Esophagus muscularis mucosa (tissue), 4 donors: ENCODE measurements around the gene FAM181A.
A peak's percentile ranks its signal among the peaks of the same experiment; 100 is the strongest.

Experiments
- EP300 ChIP-seq: sonication (generic); formaldehyde crosslinking; IDR thresholded peaks from one replicate; pipeline ENCODE4 v1.6.1; 2017; ENCODE audit warnings: antibody characterized with exemption
- POLR2A ChIP-seq: fragments of 450-650 bp; IDR thresholded peaks from one replicate; pipeline ENCODE4 v1.6.1; 2017; ENCODE audit warnings: antibody characterized with exemption, moderate library complexity, mild to moderate bottlenecking, low read depth
- POLR2AphosphoS5 ChIP-seq, 2 donors: sonication (generic); formaldehyde crosslinking; IDR thresholded peaks; one replicate each; pipeline ENCODE4 v1.6.1; 2017; ENCODE audit warnings: antibody characterized with exemption in 2 of 2
- TF ChIP-seq, protein P1 (sequence below), 3 experiments: fragments of 200-600 bp in 2 of 3; fragments of 450-650 bp in 1 of 3; sonication (generic) in 2 of 3; IDR thresholded peaks; one replicate each; pipeline ENCODE4 v1.5.1; 2017 to 2019; ENCODE audit warnings: antibody characterized with exemption in 3 of 3, mild to moderate bottlenecking in 2 of 3, moderate library complexity in 1 of 3

DNA sequence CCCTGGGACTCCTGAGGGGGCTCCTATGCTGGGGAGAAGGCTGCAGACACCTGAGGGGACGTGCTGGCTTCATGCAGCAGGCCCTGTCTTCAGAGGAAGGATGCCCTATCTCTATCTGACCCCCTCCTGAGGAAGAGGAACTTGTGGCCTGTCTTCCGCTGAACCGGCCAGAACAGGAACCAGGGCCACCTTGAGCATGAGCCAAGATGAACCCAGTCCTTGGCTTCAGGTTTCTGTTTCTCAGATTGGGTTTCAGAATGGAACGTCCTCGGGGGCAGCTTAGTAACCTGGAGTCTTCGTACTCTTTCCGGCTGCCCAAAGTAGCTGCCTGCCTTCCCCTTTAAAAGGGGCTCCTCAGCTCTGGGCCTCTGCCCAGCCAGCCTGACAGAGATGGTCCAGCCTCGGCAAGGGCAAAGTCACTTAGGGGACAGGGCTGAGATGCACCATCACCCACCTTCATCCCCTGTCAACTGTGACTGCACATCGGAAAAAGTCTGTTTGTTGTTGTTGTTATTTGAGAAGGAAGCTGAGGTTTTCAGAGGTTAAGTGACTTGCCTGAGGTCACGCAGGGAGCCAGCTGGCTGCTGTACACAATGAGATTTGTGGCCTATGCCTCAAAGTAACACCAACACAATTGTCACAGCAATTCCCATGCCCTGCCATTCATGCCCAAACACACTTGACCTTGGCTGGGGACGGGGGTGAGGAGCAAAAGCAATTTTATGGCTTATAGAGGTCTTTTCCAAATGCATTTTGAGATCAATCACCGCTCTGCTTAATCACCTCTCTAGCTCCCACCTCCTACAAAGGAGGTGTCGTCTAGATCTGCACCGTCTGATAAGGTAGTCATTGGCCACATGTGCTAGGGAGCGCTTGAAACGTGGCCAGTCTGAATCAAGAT lies 35.8 kb downstream of the FAM181A start:
- TF ChIP-seq, protein P1, sequence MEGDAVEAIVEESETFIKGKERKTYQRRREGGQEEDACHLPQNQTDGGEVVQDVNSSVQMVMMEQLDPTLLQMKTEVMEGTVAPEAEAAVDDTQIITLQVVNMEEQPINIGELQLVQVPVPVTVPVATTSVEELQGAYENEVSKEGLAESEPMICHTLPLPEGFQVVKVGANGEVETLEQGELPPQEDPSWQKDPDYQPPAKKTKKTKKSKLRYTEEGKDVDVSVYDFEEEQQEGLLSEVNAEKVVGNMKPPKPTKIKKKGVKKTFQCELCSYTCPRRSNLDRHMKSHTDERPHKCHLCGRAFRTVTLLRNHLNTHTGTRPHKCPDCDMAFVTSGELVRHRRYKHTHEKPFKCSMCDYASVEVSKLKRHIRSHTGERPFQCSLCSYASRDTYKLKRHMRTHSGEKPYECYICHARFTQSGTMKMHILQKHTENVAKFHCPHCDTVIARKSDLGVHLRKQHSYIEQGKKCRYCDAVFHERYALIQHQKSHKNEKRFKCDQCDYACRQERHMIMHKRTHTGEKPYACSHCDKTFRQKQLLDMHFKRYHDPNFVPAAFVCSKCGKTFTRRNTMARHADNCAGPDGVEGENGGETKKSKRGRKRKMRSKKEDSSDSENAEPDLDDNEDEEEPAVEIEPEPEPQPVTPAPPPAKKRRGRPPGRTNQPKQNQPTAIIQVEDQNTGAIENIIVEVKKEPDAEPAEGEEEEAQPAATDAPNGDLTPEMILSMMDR (IDR thresholded peaks at IDR 0.05): no peak
- TF ChIP-seq EP300 (no peak), POLR2AphosphoS5 (IDR thresholded peaks at IDR 0.05) (peak in 1 of 2 donors; percentile 36), POLR2A (no peak)
